IMR-90 (cell line): Measurements from ENCODE around the gene JMJD8.

Experiments
- BHLHE40 ChIP-seq: fragments of 150-350 bp; IDR thresholded peaks from 2 replicates; pipeline ENCODE4 v1.6.1; 2016; ENCODE audit warnings: mild to moderate bottlenecking, low read depth, low read length
- CTCF ChIP-seq: conservative IDR thresholded peaks from 2 replicates; pipeline ENCODE4 v1.5.1; 2012; ENCODE audit warnings: mild to moderate bottlenecking, low read depth, low read length, improper control_type of control experiment
- ELK1 ChIP-seq: fragments of 150-350 bp; IDR thresholded peaks from 2 replicates; pipeline ENCODE4 v1.6.1; 2016; ENCODE audit warnings: low read depth, mild to moderate bottlenecking, low read length, moderate library complexity, borderline replicate concordance
- MAFK ChIP-seq: IDR thresholded peaks from 2 replicates; pipeline ENCODE4 v1.6.1; 2012; ENCODE audit warnings: low read depth, low read length, improper control_type of control experiment
- POLR2A ChIP-seq: IDR thresholded peaks from 2 replicates; pipeline ENCODE4 v1.6.1; 2012; ENCODE audit warnings: mild to moderate bottlenecking, low read depth, low read length
- RAD21 ChIP-seq: IDR thresholded peaks from 2 replicates; pipeline ENCODE4 v1.6.1; 2012; ENCODE audit warnings: low read length, improper control_type of control experiment
- RCOR1 ChIP-seq: IDR thresholded peaks from 2 replicates; pipeline ENCODE4 v1.6.1; 2012; ENCODE audit warnings: mild to moderate bottlenecking, low read length, improper control_type of control experiment; ENCODE audit not compliant: insufficient replicate concordance

GRCh38 chr16:634051-634670 is 50.0 kb downstream of the JMJD8 start:
- TF ChIP-seq MAFK: no peak
- TF ChIP-seq POLR2A: no peak
- no peak for TF ChIP-seq CTCF
- TF ChIP-seq BHLHE40: no peak
- no peak for TF ChIP-seq RCOR1
- TF ChIP-seq ELK1: no peak
- TF ChIP-seq RAD21: no peak
